HG03135 (cell line): ENCODE measurements around the gene GMPPA.

Experiments
- ATAC-seq: cut with Tn5 transposase; IDR thresholded peaks from one replicate; pipeline ENCODE4 v1.9.1; 2021; ENCODE audit warnings: mild to moderate bottlenecking, moderate library complexity; ENCODE audit not compliant: unreplicated experiment

Gene GMPPA

DNA sequence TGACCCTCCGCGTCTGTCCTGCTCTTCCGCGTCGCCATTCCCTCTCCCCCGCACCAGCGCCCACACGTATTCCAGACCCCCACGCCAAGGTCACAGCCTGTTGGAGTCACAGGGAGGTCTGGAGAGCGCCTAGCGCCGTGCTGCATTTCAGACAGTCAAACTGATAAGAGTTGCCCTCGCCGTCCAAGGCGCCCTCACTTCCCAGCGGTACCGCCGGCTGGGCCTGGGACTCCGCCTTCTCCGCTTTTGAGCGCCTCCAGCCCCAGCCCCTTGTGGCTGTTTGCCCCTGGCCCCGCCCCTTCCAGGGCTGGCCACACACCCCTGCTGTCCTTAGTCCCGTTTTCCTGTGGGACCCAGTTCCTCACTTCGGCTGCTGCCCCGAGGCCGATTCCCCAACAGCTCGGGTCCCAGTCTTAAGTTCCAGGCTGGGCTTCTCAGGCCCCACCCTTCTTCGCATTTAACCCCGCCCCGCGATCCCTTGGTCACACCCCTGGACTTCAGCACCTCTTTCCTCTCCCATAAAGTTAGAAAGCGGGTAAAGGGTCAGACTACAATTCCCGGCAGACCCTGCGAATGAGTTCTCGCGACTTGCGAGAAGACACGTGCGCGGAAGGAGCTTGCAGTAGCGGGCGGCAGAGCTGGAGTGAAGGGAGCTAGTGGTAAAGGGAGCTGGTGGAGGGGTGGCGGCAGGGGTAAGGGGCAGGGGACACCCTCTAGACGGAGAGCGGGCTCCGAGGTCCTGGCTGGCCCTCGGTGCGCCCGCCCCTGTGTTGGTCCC, at the start of gene GMPPA:
Gene GMPPA (plus strand): TSS at position 612 of the 778 bp plus-strand sequence. CDS start 1,085 bp downstream, outside the sequence.
- ATAC-seq, result peak; percentile 97

- ATAC-seq, result no peak
These were observed 49.1 kb upstream of the GMPPA start for GRCh38 chr2:219449609-219450008.

DNA sequence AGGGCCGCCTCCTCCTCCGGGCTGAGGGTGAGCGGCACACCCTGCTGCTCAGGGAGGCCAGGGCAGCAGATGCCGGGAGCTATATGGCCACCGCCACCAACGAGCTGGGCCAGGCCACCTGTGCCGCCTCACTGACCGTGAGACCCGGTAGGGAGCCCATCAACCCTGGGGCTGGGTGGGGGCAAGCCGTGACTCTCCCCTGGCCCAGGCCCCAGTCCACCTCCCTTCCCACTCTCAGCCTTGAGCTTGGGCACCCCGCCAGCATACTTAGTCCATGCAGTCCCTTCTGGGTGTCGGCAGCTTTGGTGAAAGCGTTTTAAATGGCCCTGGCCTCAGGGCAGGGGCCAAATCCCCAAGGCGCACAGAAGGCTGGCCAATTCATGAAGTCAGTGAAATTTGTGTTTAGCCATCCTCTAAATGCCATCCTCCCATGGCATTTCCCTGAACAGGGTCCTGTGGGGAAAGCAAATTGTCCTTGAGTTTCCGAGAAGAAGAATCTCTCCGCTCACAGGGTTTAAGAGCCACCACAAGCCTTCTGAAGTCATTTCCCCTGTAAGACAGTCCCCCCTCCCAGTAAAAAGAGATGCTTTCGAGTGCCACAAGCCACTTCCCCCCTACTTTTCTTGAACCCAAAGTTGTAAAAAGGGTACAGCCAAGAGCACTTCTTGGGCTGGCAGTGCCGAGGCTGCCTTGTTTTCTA, 46.9 kb upstream of the GMPPA start:
- ATAC-seq, result no peak

DNA sequence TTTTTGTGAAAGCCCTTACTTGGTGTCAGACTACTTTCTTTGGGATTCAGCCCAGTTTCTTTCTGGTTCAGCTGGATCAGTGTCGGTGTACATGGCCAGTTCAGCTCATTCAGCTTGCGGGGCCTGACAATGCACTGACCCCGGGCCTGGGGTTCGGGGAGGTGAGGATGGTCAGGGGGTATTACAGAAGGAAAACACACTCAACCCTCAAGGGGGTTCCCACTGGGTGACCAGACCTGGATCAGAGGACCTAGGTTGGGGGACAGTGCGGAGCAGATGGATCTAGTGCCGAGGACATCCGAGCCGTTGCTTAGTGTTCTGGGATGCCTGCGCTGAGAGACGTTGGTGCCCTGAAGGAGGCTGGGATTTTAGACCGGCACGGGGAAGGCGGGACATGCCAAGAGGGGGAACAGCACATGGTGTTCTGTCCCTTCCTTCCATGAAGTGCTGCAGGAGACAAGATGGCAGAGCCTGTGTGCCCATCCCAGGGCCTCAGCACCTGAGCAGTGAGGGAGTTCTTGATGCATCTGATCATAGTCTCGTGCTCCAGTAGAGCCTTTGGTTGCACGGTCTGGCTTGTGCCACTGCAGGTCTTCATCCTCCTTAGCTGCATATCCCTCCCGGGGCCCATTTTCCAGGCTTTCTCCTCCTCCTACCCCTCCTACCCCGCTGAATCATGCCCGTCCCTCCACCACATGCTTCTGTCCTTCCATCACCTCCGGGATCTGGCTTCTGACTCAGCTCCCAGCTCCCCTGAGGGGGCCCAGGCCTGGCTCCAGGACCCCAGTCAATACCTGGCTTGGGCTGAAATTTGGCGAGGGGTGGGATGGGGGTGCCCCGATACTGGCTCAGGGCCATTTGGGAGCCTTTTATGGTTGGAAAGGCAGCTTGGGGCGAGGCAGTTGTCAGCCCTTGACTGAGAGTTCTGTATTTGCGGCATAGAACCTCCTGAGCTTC, 46.1 kb upstream of the GMPPA start:
- ATAC-seq, result no peak

DNA sequence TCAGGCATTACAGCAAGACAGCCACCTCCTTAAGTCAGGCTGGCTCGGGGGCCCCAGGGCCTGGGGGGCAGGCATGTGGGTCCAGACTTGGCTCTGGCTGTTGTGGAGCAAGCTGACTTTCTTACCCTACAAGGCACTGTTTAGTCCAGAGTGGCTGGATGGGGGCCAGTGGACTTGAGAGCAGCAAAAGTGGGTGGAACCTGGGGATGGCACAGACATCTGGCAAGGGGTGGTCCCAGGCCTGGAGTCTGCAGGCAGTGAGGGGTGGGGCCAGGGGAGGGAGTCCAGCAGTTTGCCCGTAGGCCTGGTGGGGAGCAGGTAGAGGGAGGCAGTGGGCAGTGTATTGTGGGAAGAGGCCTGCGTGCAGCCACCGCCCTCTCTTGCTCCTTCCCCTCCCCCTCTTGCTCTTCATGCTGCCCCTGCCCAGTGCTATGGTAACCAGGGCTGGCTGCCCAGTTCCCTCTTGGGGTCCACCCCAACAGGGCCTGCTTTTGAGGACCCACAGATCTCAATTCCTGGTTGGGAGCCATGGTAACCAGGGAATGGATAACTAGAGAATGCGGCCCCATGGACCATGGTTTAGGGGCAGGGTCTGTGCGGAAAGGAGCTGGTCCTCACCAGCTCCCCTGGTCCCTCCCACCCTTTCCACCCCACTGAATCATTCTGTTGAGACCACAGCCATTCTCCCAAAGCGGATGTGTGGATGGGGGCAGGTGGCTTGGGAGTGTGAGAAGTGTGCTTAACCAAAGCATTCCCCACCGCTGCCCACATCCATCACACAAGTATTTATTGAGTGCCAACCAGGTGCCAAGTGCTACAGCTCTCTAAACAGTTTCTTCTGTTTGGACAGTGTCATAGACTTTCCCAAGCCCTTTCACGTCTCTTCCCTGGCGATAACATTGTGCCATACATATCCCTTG, 44.8 kb upstream of the GMPPA start:
- ATAC-seq, result no peak

GRCh38 chr2:219455581-219455980, 43.1 kb upstream of the GMPPA start:
- ATAC-seq, result no peak

DNA sequence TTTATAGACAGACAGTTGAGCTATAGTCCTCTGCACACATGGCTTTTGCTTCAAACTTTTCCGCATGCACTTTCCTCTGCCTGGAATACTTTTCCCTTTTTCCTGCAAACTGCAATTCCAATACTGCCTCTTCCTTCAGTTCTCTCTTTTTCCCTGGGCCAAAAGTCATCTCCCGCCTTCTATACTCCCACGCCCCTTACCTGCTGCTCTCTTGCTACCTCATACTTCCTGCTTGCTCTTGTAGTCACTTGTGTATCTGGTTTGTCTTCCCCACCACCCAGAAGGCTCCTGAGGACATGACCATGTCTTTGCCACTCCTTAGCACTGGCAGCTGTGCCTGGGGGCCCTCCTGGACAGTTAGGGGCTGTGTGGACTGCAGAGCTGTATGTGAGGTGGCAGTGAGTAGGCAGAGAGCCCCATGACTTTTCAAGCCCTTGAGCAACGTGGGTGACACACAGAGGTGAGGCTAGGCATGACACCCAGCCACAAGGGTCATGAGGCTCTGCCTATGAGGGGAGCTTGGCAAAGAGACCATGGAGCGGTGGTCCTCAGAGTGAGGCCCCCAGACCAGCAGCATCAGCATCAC, 40.8 kb upstream of the GMPPA start:
- no peak for ATAC-seq

DNA sequence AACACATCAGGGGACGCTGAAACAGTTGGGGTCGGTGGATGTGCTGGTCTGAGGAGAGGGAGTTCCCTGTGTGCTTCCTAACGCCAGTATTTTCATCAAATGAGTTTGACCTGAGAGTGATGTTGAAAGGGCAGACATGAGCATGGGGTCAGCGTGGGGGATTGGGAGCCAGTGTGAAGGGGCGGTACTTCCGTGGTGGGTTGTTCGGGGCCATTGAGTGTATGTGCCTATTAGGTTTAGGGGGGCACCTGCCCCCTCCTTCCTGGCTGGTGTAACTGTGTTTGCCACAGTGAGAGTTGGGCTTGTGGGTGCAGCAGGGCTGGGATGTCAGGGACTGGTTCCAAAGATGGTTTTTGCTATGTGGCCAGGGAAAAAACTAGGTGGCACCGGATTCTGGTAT, 39.7 kb upstream of the GMPPA start:
- no peak for ATAC-seq

- no peak for ATAC-seq
These were observed 39.0 kb upstream of the GMPPA start for GRCh38 chr2:219459460-219460311.

- no peak for ATAC-seq
These were observed 38.2 kb upstream of the GMPPA start for GRCh38 chr2:219460424-219460926.

- ATAC-seq, result no peak
These were observed 37.6 kb upstream of the GMPPA start for GRCh38 chr2:219461047-219461514.

- no peak for ATAC-seq
These were observed 37.0 kb upstream of the GMPPA start for GRCh38 chr2:219461669-219462068.

GRCh38 chr2:219462349-219462748, 36.3 kb upstream of the GMPPA start:
- no peak for ATAC-seq

GRCh38 chr2:219464286-219465032, 34.2 kb upstream of the GMPPA start:
- ATAC-seq, result no peak

GRCh38 chr2:219465659-219466561, 32.8 kb upstream of the GMPPA start:
- no peak for ATAC-seq

DNA sequence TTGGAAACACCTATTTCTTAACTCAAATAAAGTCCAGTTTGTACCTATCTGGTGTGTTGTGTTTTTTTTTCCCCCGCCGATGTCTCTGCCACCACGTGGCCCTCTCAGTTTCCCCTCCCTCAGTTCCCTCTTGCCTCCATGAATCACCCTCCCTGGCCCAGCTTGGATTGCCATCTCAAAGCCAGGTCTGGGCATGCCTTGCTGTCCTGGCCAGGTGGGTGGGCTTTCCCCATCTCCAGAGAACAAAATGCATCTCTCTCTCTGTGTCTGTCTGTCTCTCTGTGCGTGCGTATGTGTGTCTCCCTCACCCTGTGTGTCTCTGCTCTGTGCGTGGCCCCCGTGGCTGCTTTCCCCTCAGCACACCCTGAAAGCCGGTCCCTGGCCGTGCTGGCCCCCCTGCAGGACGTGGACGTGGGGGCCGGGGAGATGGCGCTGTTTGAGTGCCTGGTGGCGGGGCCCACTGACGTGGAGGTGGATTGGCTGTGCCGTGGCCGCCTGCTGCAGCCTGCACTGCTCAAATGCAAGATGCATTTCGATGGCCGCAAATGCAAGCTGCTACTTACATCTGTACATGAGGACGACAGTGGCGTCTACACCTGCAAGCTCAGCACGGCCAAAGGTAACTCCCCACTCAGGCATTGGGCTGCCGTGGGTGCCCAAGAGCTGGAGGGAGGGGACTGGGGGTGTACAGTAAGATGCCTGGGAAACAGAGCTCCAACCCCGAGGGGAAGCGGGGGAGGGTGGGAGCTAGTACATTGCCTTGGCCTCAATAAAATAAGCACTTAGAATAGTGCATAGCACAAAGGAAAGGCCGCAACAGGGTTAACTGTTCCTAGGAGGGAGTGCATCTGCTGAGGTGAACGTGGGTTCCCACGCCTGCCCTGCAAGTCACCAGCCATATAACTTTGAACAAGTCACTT, 31.6 kb upstream of the GMPPA start:
- ATAC-seq, result no peak
